Endodermal cell (in vitro differentiated cells): ENCODE measurements around the gene TAS2R60. TPM values are rescaled to one million over a fixed set of nuclear protein-coding genes. Genes with fewer than 3 reads are reported as not detected.

Experiments
- DNase-seq: peaks from one replicate; pipeline ENCODE4 v3.0.0-alpha.2; 2017
- H3K27ac ChIP-seq: 2 replicates; pipeline ENCODE4 v1.5.1; 2013; ENCODE audit warnings: mild to moderate bottlenecking, low read depth, low read length, moderate library complexity
- H3K27me3 ChIP-seq: 2 replicates; pipeline ENCODE4 v1.6.1; 2013; ENCODE audit warnings: mild to moderate bottlenecking, low read length, moderate library complexity; ENCODE audit not compliant: insufficient read depth, control insufficient read depth, poor library complexity, severe bottlenecking
- H3K36me3 ChIP-seq: 2 replicates; pipeline ENCODE4 v1.7.0; 2013; ENCODE audit warnings: mild to moderate bottlenecking, low read length, moderate library complexity; ENCODE audit not compliant: control insufficient read depth, insufficient read depth
- H3K4me1 ChIP-seq: one replicate; pipeline ENCODE4 v1.7.0; 2013; ENCODE audit warnings: low read length; ENCODE audit not compliant: control insufficient read depth, insufficient read depth
- H3K4me3 ChIP-seq: 2 replicates; pipeline ENCODE4 v1.5.1; 2013; ENCODE audit warnings: mild to moderate bottlenecking, low read length, moderate library complexity
- H3K9ac ChIP-seq: 2 replicates; pipeline ENCODE4 v1.6.1; 2013; ENCODE audit warnings: mild to moderate bottlenecking, low read length, moderate library complexity; ENCODE audit not compliant: poor library complexity, severe bottlenecking; ENCODE audit errors: extremely low read depth
- H3K9me3 ChIP-seq: 2 replicates; pipeline ENCODE4 v1.6.1; 2013; ENCODE audit warnings: mild to moderate bottlenecking, low read length, moderate library complexity; ENCODE audit not compliant: control insufficient read depth
- H3K27ac Mint-ChIP-seq: 2 replicates; pipeline ENCODE4 v1.8.0; 2020; ENCODE audit warnings: mixed read lengths
- H3K27me3 Mint-ChIP-seq: 2 replicates; pipeline ENCODE4 v1.8.0; 2021; ENCODE audit warnings: mild to moderate bottlenecking, mixed read lengths; ENCODE audit not compliant: insufficient read depth
- H3K36me3 Mint-ChIP-seq: 2 replicates; pipeline ENCODE4 v1.8.0; 2020; ENCODE audit warnings: low read depth, mixed read lengths
- H3K4me1 Mint-ChIP-seq: 2 replicates; pipeline ENCODE4 v1.8.0; 2020; ENCODE audit warnings: mixed read lengths
- H3K4me3 Mint-ChIP-seq: 2 replicates; pipeline ENCODE4 v1.8.0; 2020; ENCODE audit warnings: mild to moderate bottlenecking, moderate library complexity, mixed read lengths
- H3K9me3 Mint-ChIP-seq: 2 replicates; pipeline ENCODE4 v1.8.0; 2020; ENCODE audit warnings: mild to moderate bottlenecking, mixed read lengths
- WGBS, 2 experiments: methylation state at CpG; one replicate each; pipeline versions ENCODE4 v1.1.5 to v1.1.7; 2013; ENCODE audit warnings: missing lambda C conversion rate in 2 of 2, mixed read lengths in 1 of 2; ENCODE audit not compliant: insufficient coverage in 1 of 2, insufficient read length in 1 of 2; 5-methylcytosine and 5-hydroxymethylcytosine counted together
- total RNA-seq, 2 donors: library from RNA; stranded (reverse); fragmentation: NEBNext Ultra II Directional in 1 of 2; extraction: Animal tissue kit (Norgen Biotek cat#: 25700) in 1 of 2; gene quantifications; 2 replicates in 1 of 2; 3 replicates in 1 of 2; pipeline ENCODE4 v1.2.1, GENCODE V29; 2021
- TF ChIP-seq, protein P1 (sequence below): fragments of 200-600 bp; sonication (generic); conservative IDR thresholded peaks from 2 replicates; pipeline ENCODE4 v1.5.0; 2021; ENCODE audit warnings: antibody characterized with exemption, mild to moderate bottlenecking

Gene TAS2R60
- total RNA-seq, 2 donors from 2014 or later = 0.37 TPM; not detected in 1

DNA sequence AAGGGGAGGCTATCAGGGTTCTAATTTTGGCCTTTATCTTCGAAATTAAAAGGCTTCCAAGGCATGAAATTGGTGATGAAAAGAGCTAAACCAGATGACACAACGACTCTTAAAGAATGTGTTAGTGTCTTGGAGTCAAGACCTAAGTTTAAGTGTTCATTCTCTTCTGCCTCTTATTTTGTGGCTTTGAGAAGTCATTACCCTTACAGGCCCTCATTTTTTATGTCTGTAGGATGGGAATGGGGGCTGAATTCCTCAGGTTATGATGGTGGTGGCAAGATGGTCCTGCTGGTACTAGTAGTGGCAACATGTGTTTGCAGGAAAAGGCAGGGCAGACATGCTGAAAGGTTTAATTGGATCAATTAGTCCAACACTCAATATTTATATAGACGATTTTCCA, 15.4 kb downstream of the TAS2R60 start:
- no peaks in the 10 kb centered on the region for H3K27me3 Mint-ChIP-seq
- H3K4me3 ChIP-seq = no peak overlapping the region
- peaks cover 2% of the 10 kb centered on the region for H3K36me3 Mint-ChIP-seq
- H3K27ac Mint-ChIP-seq = no peak overlapping the region
- TF ChIP-seq, protein P1, sequence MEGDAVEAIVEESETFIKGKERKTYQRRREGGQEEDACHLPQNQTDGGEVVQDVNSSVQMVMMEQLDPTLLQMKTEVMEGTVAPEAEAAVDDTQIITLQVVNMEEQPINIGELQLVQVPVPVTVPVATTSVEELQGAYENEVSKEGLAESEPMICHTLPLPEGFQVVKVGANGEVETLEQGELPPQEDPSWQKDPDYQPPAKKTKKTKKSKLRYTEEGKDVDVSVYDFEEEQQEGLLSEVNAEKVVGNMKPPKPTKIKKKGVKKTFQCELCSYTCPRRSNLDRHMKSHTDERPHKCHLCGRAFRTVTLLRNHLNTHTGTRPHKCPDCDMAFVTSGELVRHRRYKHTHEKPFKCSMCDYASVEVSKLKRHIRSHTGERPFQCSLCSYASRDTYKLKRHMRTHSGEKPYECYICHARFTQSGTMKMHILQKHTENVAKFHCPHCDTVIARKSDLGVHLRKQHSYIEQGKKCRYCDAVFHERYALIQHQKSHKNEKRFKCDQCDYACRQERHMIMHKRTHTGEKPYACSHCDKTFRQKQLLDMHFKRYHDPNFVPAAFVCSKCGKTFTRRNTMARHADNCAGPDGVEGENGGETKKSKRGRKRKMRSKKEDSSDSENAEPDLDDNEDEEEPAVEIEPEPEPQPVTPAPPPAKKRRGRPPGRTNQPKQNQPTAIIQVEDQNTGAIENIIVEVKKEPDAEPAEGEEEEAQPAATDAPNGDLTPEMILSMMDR = no peak
- no peak overlapping the region for H3K4me3 Mint-ChIP-seq
- 90 to 92% methylated on average over 1 to 3 of the region's 3 CpGs for WGBS, 2 experiments
- no peak overlapping the region for H3K27ac ChIP-seq
- H3K9me3 Mint-ChIP-seq = peaks cover 23% of the 10 kb centered on the region
- DNase-seq = no peak
- H3K27me3 ChIP-seq = no peaks in the 10 kb centered on the region
- H3K36me3 ChIP-seq = no peaks in the 10 kb centered on the region
- H3K9ac ChIP-seq = no peak overlapping the region
- H3K9me3 ChIP-seq = peaks cover 10% of the 10 kb centered on the region
- H3K4me1 Mint-ChIP-seq = no peaks in the 10 kb centered on the region
- no peaks in the 10 kb centered on the region for H3K4me1 ChIP-seq

DNA sequence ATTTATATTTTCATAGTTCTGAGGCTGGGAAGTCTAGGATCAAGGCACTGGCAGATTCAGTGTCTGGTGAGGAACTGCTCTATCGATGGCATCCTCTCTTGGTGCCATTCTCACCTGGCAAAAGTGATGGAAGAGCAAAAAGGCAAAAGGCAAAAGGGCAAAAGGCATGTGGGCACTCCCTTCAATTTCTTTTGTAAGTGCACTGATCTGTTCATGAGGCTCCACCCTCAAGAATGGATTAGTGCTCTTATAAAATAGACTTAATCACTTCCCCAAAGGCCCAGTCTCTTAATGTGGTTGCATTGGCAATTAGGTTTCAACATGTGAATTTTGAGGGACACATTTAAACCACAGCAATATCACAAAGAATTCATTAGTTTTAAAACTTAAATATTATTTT, 16.1 kb downstream of the TAS2R60 start:
- H3K27ac ChIP-seq = no peak overlapping the region
- Mint-ChIP-seq H3K4me3 (no peak overlapping the region), H3K36me3 (peaks cover 2% of the 10 kb centered on the region), H3K9me3 (peaks cover 23% of the 10 kb centered on the region), H3K4me1 (no peaks in the 10 kb centered on the region), H3K27me3 (no peaks in the 10 kb centered on the region), H3K27ac (no peak overlapping the region)
- H3K36me3 ChIP-seq = no peaks in the 10 kb centered on the region
- TF ChIP-seq, protein P1 = no peak
- H3K9me3 ChIP-seq = peaks cover 10% of the 10 kb centered on the region
- H3K9ac ChIP-seq = no peak overlapping the region
- no peaks in the 10 kb centered on the region for H3K4me1 ChIP-seq
- H3K27me3 ChIP-seq = no peaks in the 10 kb centered on the region
- H3K4me3 ChIP-seq = no peak overlapping the region
- 84 to 100% methylated on average over 1 of the region's 1 CpG for WGBS, 2 experiments
- no peak for DNase-seq

DNA sequence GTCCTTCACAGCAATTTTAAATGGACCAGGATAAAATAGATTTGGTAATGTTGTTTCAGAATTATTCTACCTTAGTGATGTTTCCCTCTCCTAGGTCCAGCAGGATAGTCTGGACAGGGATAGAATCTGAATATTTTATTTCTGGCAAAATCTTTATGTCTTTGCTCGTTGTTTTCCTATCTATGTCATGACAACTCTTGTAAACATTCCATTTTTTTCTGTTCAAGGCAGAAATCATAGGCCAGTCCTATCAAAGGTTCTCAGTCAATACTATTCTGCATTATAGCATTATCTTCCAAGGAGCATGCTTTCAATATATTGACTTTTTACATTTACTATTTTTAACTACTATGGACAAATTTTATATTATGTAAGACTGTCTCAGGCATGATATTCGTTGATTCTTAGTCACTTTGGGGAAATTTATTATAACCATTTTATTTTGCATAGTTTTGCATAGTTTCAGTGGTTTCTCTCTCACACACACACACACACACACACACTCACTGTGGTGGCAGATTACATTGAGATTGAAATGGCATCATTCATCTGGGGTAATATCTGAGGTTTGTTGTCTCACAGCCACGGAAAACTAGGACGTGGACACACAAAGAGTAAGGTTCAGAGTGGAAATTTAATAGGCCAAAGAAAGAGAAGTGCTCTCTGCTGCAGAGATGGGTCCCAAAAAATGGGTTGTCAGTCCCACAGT, 17.2 kb downstream of the TAS2R60 start:
- 76 to 86% methylated on average over 3 of the region's 4 CpGs for WGBS, 2 experiments
- peaks cover 10% of the 10 kb centered on the region for H3K9me3 ChIP-seq
- no peaks in the 10 kb centered on the region for H3K27me3 ChIP-seq
- TF ChIP-seq, protein P1 = no peak
- no peak overlapping the region for H3K9ac ChIP-seq
- H3K4me1 ChIP-seq = no peaks in the 10 kb centered on the region
- no peaks in the 10 kb centered on the region for H3K4me1 Mint-ChIP-seq
- no peaks in the 10 kb centered on the region for H3K36me3 ChIP-seq
- H3K9me3 Mint-ChIP-seq = peaks cover 23% of the 10 kb centered on the region
- H3K36me3 Mint-ChIP-seq = peaks cover 2% of the 10 kb centered on the region
- DNase-seq = no peak
- no peak overlapping the region for H3K4me3 ChIP-seq
- H3K27ac ChIP-seq = no peak overlapping the region
- no peak overlapping the region for H3K4me3 Mint-ChIP-seq
- no peaks in the 10 kb centered on the region for H3K27me3 Mint-ChIP-seq
- H3K27ac Mint-ChIP-seq = no peak overlapping the region
